Measurements from ENCODE around the gene PKP2. TPM values are rescaled to one million over a fixed set of nuclear protein-coding genes. Genes with fewer than 3 reads are reported as not detected.

PKP2 gene
- total and polyA plus RNA-seq, 2 of the 13 experiments (the other 11 are each of a cell fraction or from before 2014, with no cell fraction given) = 15.1 to 25.3 TPM

GRCh38 chr12:32920506-32921085 lies 24.0 kb upstream of the PKP2 start:
- no TSS peak for BruUV-seq (replicated peaks)
- ChIA-PET POLR2A (no interaction called here), CTCF (ENCODE audit: low intra/inter-chr PET ratio, low total read pairs) (no interaction called here)
- no peaks in the 10 kb centered on the region for H4K20me1 ChIP-seq (ENCODE audit: insufficient read depth, low read length)
- DNase-seq (ENCODE audit: low spot score) (no peak), ATAC-seq (0 out of 3 replicates have a peak, but pooled peaks have one; percentile 35), FAIRE-seq (no peak)
- intact Hi-C loops (cut with micrococcal nuclease; ENCODE audit: unreplicated experiment) (no loop called here), in situ Hi-C loops (cut with HindIII; ENCODE audit: extremely low pct_ligation_motif_present, low pct_unique_long_range_greater_than_20kb) (no loop called here)
- H3K4me1 ChIP-seq (ENCODE audit: insufficient read depth, low read length) = peaks cover 8% of the 10 kb centered on the region; the same call in 1 of the 2 replicates
- no peak overlapping the region for H2AFZ ChIP-seq (ENCODE audit: low read length)
- H3K27me3 ChIP-seq (ENCODE audit: control insufficient read depth in 1 of 2, insufficient read depth in 2 of 2, low read length in 2 of 2) = no peaks in the 10 kb centered on the region
- H3K36me3 ChIP-seq (replicated peaks in 1 of 2; ENCODE audit: control insufficient read depth in 1 of 2, insufficient read depth in 2 of 2, low read length in 2 of 2) = no peaks in the 10 kb centered on the region
- H3K9ac ChIP-seq (ENCODE audit: insufficient read depth, low read depth, low read length) = no peak overlapping the region
- 47% methylated on average over 8 of the region's 8 CpGs for WGBS (ENCODE audit: low lambda C conversion rate)
- no peak overlapping the region for H3K4me2 ChIP-seq (ENCODE audit: low read depth, low read length)
- no peaks in the 10 kb centered on the region for H3K9me3 ChIP-seq (ENCODE audit: low read length)
- H3K79me2 ChIP-seq (ENCODE audit: insufficient read depth, low read length) = no peaks in the 10 kb centered on the region
- TF ChIP-seq HOXA3 (CRISPR knock-in tag; IDR thresholded peaks at IDR 0.05) (no peak), TAF15 (IDR thresholded peaks at IDR 0.05; ENCODE audit: low read depth, low read length, poor library complexity, severe bottlenecking) (no peak), ZBED4 (CRISPR knock-in tag; IDR thresholded peaks at IDR 0.05; ENCODE audit: borderline replicate concordance) (no peak), SP5 (CRISPR knock-in tag; IDR thresholded peaks at IDR 0.05; ENCODE audit: borderline replicate concordance, low read depth) (no peak), PITX1 (CRISPR knock-in tag; IDR thresholded peaks at IDR 0.05) (no peak), ZNF800 (CRISPR knock-in tag; IDR thresholded peaks at IDR 0.05) (no peak), ZNF580 (CRISPR knock-in tag; IDR thresholded peaks at IDR 0.05; ENCODE audit: borderline replicate concordance, low read depth) (no peak), DMAP1 (CRISPR knock-in tag; IDR thresholded peaks at IDR 0.05) (no peak), ZNF30 (CRISPR knock-in tag; IDR thresholded peaks at IDR 0.05) (no peak), ZSCAN25 (CRISPR knock-in tag; IDR thresholded peaks at IDR 0.05) (no peak), FOXA1 (IDR thresholded peaks at IDR 0.05) (no peak), FOXA1 (CRISPR knock-in tag; IDR thresholded peaks at IDR 0.05) (no peak), ZNF737 (CRISPR knock-in tag; IDR thresholded peaks at IDR 0.05; ENCODE audit: borderline replicate concordance) (no peak), MLLT10 (CRISPR knock-in tag; IDR thresholded peaks at IDR 0.05) (no peak), ZNF567 (CRISPR knock-in tag; IDR thresholded peaks at IDR 0.05; ENCODE audit: borderline replicate concordance) (no peak), IRF9 (CRISPR knock-in tag; IDR thresholded peaks at IDR 0.05; ENCODE audit: borderline replicate concordance) (no peak)
- H3K27ac ChIP-seq (ENCODE audit: extremely low read length, insufficient read depth, low read length) = no peak overlapping the region
- H3K4me3 ChIP-seq (replicated peaks in 1 of 3; ENCODE audit: insufficient read depth in 1 of 3, low read depth in 2 of 3, low read length in 3 of 3) = no peak overlapping the region
